Adipocyte (in vitro differentiated cells): ENCODE results near the gene ELF1.
"Not testable (repeated sequence)": the region's sequence is repeated elsewhere in the genome, so short reads cannot be mapped to it uniquely, and the experiment has no call there.

ENCODE experiments used
- DNase-seq: peaks from one replicate; pipeline ENCODE4 v3.0.0-alpha.2; 2015; ENCODE audit warnings: low read depth
- H3K27me3 ChIP-seq: replicated peaks from 2 replicates; pipeline ENCODE4 v1.7.0; 2013; ENCODE audit warnings: mild to moderate bottlenecking, low read length, moderate library complexity; ENCODE audit not compliant: control insufficient read depth, insufficient read depth
- H3K36me3 ChIP-seq: 2 replicates; pipeline ENCODE4 v1.7.0; 2013; ENCODE audit warnings: low read length, mild to moderate bottlenecking, moderate library complexity; ENCODE audit not compliant: control insufficient read depth, insufficient read depth, severe bottlenecking
- H3K4me1 ChIP-seq: 2 replicates; pipeline ENCODE4 v1.7.0; 2013; ENCODE audit warnings: mild to moderate bottlenecking, low read length, moderate library complexity; ENCODE audit not compliant: control insufficient read depth, insufficient read depth
- H3K4me3 ChIP-seq: 2 replicates; pipeline ENCODE4 v1.7.0; 2013; ENCODE audit warnings: mild to moderate bottlenecking, low read length, moderate library complexity
- H3K9ac ChIP-seq: 2 replicates; pipeline ENCODE4 v1.7.0; 2013; ENCODE audit warnings: mild to moderate bottlenecking, low read length, moderate library complexity
- H3K9me3 ChIP-seq: 2 replicates; pipeline ENCODE4 v1.7.0; 2013; ENCODE audit warnings: mild to moderate bottlenecking, low read length, moderate library complexity; ENCODE audit not compliant: control insufficient read depth

ELF1 gene

DNA sequence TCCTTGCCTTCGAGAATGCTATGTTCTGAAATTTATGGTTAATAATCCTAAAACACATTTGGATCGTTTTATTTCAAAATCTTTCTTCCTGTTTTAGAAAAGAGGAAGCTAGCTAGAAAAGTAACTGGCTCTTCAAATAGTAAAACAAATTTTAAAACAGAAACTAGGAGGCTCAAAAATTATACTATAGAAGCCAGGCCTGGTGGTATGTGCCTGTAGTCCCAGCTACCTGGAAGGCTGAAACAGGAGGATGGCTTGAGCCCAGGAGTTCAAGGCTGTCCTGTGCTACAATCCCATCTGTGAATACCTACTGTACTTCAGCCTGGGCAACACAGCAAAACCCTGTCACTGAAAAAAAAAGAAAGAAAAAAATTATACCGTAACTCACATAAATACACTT is 57.9 kb downstream of the ELF1 start:
- peaks cover 19% of the 10 kb centered on the region for H3K36me3 ChIP-seq
- H3K9ac ChIP-seq: no peak overlapping the region
- H3K4me1 ChIP-seq: peaks cover 13% of the 10 kb centered on the region
- H3K27me3 ChIP-seq: no peaks in the 10 kb centered on the region
- no peaks in the 10 kb centered on the region for H3K9me3 ChIP-seq
- no peak for DNase-seq
- H3K4me3 ChIP-seq: no peak overlapping the region

DNA sequence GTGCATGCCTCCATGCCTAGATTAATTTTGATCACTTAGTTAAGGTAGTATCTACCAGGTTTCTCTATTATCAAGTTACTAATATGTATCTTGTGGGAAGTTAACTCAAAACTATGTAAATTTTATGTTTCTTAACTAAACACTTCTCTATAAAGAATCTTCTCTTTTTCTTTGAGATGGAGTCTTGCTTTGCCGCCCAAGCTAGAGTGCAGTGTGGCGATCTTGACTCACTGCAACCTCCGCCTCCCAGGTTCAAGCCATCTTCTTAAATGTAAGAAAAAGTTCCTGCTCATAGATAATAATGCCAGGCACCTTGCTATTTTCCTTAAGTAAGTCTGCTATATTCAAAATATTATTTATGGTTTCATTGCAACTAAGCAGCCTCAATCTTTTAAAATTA is 58.4 kb downstream of the ELF1 start:
- H3K27me3 ChIP-seq: no peaks in the 10 kb centered on the region
- no peak for DNase-seq
- no peak overlapping the region for H3K4me3 ChIP-seq
- H3K4me1 ChIP-seq: peaks cover 8% of the 10 kb centered on the region
- peaks cover 19% of the 10 kb centered on the region for H3K36me3 ChIP-seq
- no peak overlapping the region for H3K9ac ChIP-seq
- no peaks in the 10 kb centered on the region for H3K9me3 ChIP-seq

DNA sequence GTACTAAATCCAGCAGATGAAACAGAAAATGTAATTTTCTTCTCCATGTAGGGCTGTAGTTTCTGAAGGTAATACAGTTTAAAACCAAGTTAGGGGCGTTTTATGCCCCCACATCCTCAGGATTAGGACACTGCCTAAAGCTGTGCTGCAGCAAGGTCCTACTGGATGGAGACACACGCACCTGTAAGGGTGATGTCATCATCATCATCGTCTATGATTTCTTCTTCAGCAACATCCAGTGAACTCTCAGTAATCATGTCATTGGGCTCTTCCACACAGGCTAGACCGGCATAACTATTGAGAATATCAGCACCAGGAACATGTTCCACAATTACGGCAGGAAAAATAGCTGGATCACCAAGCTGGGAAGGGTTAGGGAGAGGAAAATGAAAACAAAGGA is 60.5 kb downstream of the ELF1 start:
- Histone ChIP-seq H3K36me3 (peaks cover 25% of the 10 kb centered on the region), H3K4me3 (no peak overlapping the region), H3K9ac (no peak overlapping the region), H3K9me3 (no peaks in the 10 kb centered on the region), H3K27me3 (no peaks in the 10 kb centered on the region), H3K4me1 (no peaks in the 10 kb centered on the region)
- DNase-seq: no peak

DNA sequence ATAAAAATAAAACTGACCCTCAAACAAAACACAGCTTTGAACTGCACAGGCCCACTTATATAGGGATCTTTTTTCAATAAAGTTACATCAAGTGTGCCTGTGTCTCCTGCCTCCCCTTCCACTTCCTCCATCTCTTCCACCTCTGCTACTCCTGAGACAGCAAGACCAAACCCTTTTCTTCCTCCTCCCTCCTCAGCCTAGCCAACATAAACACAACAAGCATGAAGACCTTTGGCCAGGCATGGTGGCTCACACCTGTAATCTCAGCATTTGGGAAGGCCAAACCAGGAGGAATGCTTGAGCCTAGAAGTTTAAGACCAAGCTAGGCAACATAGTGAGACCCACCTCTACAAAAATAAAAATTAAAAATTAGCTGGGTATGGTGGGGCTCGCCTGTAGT is 72.6 kb downstream of the ELF1 start:
- Histone ChIP-seq H3K4me1 (peaks cover under 1% of the 10 kb centered on the region), H3K9ac (no peak overlapping the region), H3K4me3 (no peak overlapping the region), H3K36me3 (peaks cover 92% of the 10 kb centered on the region), H3K27me3 (no peaks in the 10 kb centered on the region), H3K9me3 (no peaks in the 10 kb centered on the region)
- DNase-seq: no peak

DNA sequence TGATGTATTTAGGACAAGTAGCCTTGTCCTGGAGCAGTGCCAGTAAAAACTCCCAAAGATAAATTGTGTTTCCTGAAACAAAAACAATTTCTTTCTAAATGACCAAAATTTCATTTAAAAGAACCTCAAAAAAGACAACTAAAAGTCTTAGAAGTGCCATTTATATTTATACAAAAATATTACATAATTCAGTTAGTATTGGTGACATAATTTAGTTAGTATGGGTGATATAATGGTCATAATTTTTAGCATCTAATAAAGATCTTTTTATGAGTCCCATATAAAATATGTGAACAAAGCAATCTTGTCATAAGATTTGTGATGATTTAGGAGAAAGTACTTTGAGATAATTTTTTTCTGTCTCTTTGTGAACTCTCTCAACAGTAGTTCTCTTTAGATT is 76.0 kb downstream of the ELF1 start:
- H3K9me3 ChIP-seq: no peaks in the 10 kb centered on the region
- no peak for DNase-seq
- H3K4me3 ChIP-seq: no peak overlapping the region
- H3K36me3 ChIP-seq: peaks cover 82% of the 10 kb centered on the region
- H3K4me1 ChIP-seq: peaks cover 12% of the 10 kb centered on the region
- no peaks in the 10 kb centered on the region for H3K27me3 ChIP-seq
- H3K9ac ChIP-seq: no peak overlapping the region

DNA sequence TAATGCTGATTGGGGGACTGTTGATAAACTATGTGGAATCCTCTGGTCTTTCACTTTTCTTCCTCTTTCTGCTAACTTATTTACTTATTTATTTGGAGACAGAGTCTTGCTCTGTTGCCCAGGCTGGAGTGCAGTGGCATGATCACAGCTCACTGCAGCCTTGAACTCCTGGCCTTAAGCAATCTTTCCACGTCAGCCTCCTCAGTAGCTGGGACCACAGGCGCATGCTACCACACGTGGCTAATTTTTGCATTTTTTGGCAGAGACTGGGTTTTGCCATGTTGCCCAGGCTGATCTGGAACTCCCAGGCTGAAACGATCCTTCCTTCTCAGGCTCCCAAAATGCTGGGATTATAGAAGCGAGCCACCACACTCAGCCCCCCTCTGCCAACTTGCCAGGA is 77.5 kb downstream of the ELF1 start:
- H3K9me3 ChIP-seq: no peaks in the 10 kb centered on the region
- no peak for DNase-seq
- H3K36me3 ChIP-seq: peaks cover 73% of the 10 kb centered on the region
- H3K4me1 ChIP-seq: peaks cover 12% of the 10 kb centered on the region
- H3K27me3 ChIP-seq: no peaks in the 10 kb centered on the region
- no peak overlapping the region for H3K9ac ChIP-seq
- no peak overlapping the region for H3K4me3 ChIP-seq

DNA sequence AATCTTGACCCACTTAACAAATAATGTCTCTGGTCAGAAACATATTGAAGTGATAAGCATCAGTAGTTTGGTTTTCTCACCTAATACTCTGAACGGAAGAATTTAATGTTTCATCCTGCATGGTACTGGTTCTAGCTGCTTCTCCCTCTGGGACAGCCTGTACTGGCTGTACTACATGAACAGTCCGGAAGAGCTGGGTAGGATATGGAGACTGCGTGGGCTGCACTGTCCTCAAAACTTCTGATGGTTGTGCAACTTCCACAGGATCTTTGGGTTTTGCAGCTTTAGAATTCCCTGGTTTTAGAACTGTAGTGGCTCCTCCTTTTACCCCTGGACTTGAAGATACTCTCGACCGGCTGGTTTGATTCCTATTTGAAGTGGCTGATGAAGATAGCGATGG is 78.3 kb downstream of the ELF1 start:
- Histone ChIP-seq H3K4me1 (peaks cover 12% of the 10 kb centered on the region), H3K9ac (no peak overlapping the region), H3K27me3 (no peaks in the 10 kb centered on the region), H3K36me3 (peaks cover 69% of the 10 kb centered on the region), H3K9me3 (no peaks in the 10 kb centered on the region), H3K4me3 (no peak overlapping the region)
- DNase-seq: no peak

DNA sequence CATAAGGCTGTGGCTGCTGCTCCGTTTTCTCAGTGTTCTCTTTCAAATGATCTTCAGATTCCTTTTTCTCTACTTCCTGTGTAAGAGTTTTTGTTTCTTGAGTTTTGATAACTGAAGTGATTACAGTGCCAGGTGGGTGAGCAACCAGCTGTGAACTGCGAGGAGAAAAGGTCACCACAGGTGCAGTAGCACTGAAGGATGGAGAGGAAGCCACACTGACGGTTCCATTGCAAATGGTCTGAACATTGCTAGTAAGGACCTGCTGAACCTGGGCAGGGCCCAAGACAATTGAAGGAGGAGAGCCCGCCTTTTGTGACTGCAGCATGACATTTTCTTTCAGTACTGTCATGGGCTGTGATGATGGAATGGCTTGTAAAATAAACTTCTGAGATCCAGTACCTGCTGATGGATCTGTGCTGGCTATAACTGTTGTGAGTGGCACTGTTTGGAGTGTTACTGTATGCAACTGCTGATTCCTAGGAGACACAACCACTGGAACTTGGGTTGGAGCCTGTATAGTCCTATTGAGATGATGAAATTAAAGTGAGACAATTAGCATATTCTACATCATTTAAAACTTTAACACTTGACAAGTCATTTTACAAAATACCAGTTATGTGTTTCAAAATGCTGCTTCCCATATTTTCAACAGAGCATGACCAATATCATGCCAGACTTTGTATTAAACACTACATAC is 85.5 kb downstream of the ELF1 start:
- peaks cover 61% of the 10 kb centered on the region for H3K36me3 ChIP-seq
- no peak overlapping the region for H3K4me3 ChIP-seq
- H3K9me3 ChIP-seq: no peaks in the 10 kb centered on the region
- no peaks in the 10 kb centered on the region for H3K27me3 ChIP-seq
- DNase-seq: no peak
- no peak overlapping the region for H3K9ac ChIP-seq
- peaks cover 10% of the 10 kb centered on the region for H3K4me1 ChIP-seq

DNA sequence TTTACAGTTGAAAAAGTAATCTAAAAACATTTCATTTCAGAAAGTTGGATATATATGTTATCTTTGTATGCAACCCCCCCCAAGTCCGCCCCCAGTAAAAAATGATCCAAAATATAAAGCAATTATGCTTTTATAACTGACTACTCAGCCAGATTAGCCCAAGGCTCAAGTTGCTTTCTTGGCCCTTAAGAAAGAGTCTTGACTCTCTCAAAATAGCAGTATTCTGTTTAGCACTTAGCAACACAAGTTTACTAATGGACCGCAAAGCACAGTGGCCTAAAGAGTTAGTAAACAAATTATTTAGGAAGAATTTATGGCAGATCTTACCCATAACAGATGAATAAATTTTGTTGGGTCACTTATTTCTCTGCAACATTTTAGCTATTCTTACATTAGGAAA is 86.9 kb downstream of the ELF1 start:
- Histone ChIP-seq H3K9me3 (no peaks in the 10 kb centered on the region), H3K9ac (no peak overlapping the region), H3K36me3 (peaks cover 55% of the 10 kb centered on the region), H3K4me1 (peaks cover 10% of the 10 kb centered on the region), H3K4me3 (no peak overlapping the region), H3K27me3 (no peaks in the 10 kb centered on the region)
- DNase-seq: no peak

DNA sequence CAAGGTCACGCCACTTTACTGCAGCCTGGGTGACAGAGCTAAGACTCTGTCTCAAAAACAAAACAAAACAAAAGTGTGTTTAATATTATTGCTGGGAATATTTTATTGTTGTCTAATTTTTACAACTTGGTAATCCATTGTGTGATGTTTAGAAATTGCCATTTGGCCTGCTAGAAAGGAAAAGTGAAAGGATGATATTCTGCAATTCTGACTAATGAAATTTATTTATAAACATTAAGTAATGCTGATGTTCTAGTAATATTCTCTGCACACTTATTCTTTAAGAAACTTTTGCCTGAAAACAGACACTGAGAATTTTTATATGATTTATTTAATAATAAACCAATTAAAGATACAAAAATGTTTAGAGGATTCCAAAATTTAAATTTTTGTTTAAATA is 87.4 kb downstream of the ELF1 start:
- Histone ChIP-seq H3K9ac (no peak overlapping the region), H3K9me3 (no peaks in the 10 kb centered on the region), H3K4me3 (no peak overlapping the region), H3K36me3 (peaks cover 55% of the 10 kb centered on the region), H3K4me1 (peaks cover 10% of the 10 kb centered on the region), H3K27me3 (no peaks in the 10 kb centered on the region)
- no peak for DNase-seq

DNA sequence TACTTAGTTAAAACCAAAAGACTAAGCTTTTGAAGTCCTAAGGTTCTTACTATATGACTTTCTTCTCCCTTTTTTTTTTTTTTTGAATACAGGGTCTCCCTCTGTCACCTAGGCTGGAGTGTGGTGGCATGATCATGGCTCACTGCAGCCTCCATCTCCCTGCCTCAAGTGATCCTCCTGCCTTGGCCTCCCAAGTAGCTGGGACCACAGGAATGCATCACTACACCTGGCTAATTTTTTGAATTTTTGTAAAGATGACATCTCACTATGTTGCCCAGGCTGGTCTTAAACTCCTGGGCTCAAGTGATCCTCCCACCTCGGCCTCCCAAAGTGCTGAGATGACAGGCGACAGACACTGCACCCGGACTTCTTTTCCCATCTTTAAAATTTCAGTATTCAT is 89.2 kb downstream of the ELF1 start:
- not testable (repeated sequence) for H3K4me3 ChIP-seq, H3K9ac ChIP-seq, DNase-seq, H3K9me3 ChIP-seq, H3K27me3 ChIP-seq
- peaks cover 10% of the 10 kb centered on the region for H3K4me1 ChIP-seq
- peaks cover 55% of the 10 kb centered on the region for H3K36me3 ChIP-seq

DNA sequence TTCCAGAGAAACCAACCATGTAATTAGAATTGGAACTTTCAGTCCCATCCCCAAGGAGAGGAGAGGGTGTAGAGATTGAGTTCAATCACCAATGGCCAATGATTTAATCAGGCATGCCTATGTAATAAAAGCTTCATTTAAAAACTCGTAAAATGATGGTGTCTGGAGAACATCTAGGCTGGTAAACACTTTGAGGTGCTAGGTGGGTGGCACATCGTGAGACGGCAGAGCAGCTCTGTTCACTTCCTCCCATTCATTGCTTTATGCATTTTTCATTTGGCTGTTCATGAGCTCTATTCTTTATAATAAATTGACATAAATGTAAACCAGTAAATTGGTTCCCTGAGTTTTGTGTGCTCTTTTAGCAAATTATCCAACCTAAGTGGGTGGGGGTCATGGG is 90.1 kb downstream of the ELF1 start:
- Histone ChIP-seq H3K9ac (no peak overlapping the region), H3K9me3 (no peaks in the 10 kb centered on the region), H3K4me3 (no peak overlapping the region), H3K4me1 (peaks cover 8% of the 10 kb centered on the region), H3K36me3 (peaks cover 52% of the 10 kb centered on the region), H3K27me3 (no peaks in the 10 kb centered on the region)
- DNase-seq: no peak
